ENCODE data around the gene CBX6.
"Not testable (repeated sequence)": the region's sequence is repeated elsewhere in the genome, so short reads cannot be mapped to it uniquely, and the experiment has no call there.

Gene CBX6

GRCh38 chr22:38861170-38861876, 10.7 kb downstream of the CBX6 start:
- DNase-seq (ENCODE audit: low spot score): no peak

- no peak for DNase-seq (ENCODE audit: low spot score)
Observed at GRCh38 chr22:38860283-38861169, 11.5 kb downstream of the CBX6 start.

- DNase-seq (ENCODE audit: low spot score): no peak
Observed at GRCh38 chr22:38859581-38860282, 12.3 kb downstream of the CBX6 start.

- no peak for DNase-seq (ENCODE audit: low spot score)
Observed at GRCh38 chr22:38858492-38858891, 13.5 kb downstream of the CBX6 start.

GRCh38 chr22:38854476-38854875, 17.5 kb downstream of the CBX6 start:
- not testable (repeated sequence) for DNase-seq (ENCODE audit: low spot score)

GRCh38 chr22:38853883-38854282, 18.1 kb downstream of the CBX6 start:
- not testable (repeated sequence) for DNase-seq (ENCODE audit: low spot score)

GRCh38 chr22:38853196-38853651, 18.8 kb downstream of the CBX6 start:
- no peak for DNase-seq (ENCODE audit: low spot score)

GRCh38 chr22:38852522-38852921, 19.5 kb downstream of the CBX6 start:
- no peak for DNase-seq (ENCODE audit: low spot score)

GRCh38 chr22:38850941-38851849, 20.8 kb downstream of the CBX6 start:
- no peak for DNase-seq (ENCODE audit: low spot score)

GRCh38 chr22:38850399-38850798, 21.6 kb downstream of the CBX6 start:
- DNase-seq (ENCODE audit: low spot score): no peak

GRCh38 chr22:38849811-38850210, 22.2 kb downstream of the CBX6 start:
- DNase-seq (ENCODE audit: low spot score): no peak

- no peak for DNase-seq (ENCODE audit: low spot score)
Observed at GRCh38 chr22:38846412-38846811, 25.6 kb downstream of the CBX6 start.

- no peak for DNase-seq (ENCODE audit: low spot score)
Observed at GRCh38 chr22:38845004-38845740, 26.8 kb downstream of the CBX6 start.

- no peak for DNase-seq (ENCODE audit: low spot score)
Observed at GRCh38 chr22:38844315-38845003, 27.6 kb downstream of the CBX6 start.

- DNase-seq (ENCODE audit: low spot score): no peak
Observed at GRCh38 chr22:38843657-38844314, 28.2 kb downstream of the CBX6 start, which contains the start of gene NPTXR. Gene NPTXR, minus strand, starts transcription at chr22:38844028.

- peak; percentile 48 for DNase-seq (ENCODE audit: low spot score)
Observed at GRCh38 chr22:38843201-38843656, 28.8 kb downstream of the CBX6 start.

- DNase-seq (ENCODE audit: low spot score): no peak
Observed at GRCh38 chr22:38842512-38843200, 29.4 kb downstream of the CBX6 start.

GRCh38 chr22:38841635-38842034, 30.4 kb downstream of the CBX6 start:
- DNase-seq (ENCODE audit: low spot score): no peak

- no peak for DNase-seq (ENCODE audit: low spot score)
Observed at GRCh38 chr22:38841211-38841610, 30.8 kb downstream of the CBX6 start.
